ENCODE measurements around the gene ONECUT2.

ONECUT2 gene

GRCh38 chr18:57497372-57498294, 62.5 kb downstream of the ONECUT2 start:
- Histone ChIP-seq H3K9me2 (replicated peaks; ENCODE audit: insufficient read depth, low read length) (no peaks in the 10 kb centered on the region), H4K20me1 (ENCODE audit: low read depth, low read length) (no peaks in the 10 kb centered on the region), H3K4me2 (ENCODE audit: low read depth, low read length, poor library complexity, severe bottlenecking) (no peak overlapping the region), H3K4me3 (ENCODE audit: insufficient read depth, low read length, poor library complexity, severe bottlenecking) (no peak overlapping the region), H3K9ac (ENCODE audit: low read length) (no peak overlapping the region), H3K27ac (ENCODE audit: low read depth, low read length) (no peak overlapping the region), H3K9me3 (ENCODE audit: insufficient read depth, low read length) (no peaks in the 10 kb centered on the region), H2AFZ (ENCODE audit: low read depth, low read length, severe bottlenecking) (no peak overlapping the region), H3F3A (ENCODE audit: insufficient read depth) (no peaks in the 10 kb centered on the region), H3K27me3 (ENCODE audit: low read length) (no peaks in the 10 kb centered on the region), H3K79me2 (ENCODE audit: insufficient read depth, low read length) (no peaks in the 10 kb centered on the region), H3K36me3 (ENCODE audit: low read length) (no peaks in the 10 kb centered on the region)
- TF ChIP-seq EZH2phosphoT487 (conservative IDR thresholded peaks at IDR 0.05; ENCODE audit: low read length): no peak
- TF ChIP-seq CTCF (IDR thresholded peaks at IDR 0.05; ENCODE audit: insufficient read depth, low read length, poor library complexity, severe bottlenecking): no peak

- H3K9me2 ChIP-seq (replicated peaks; ENCODE audit: insufficient read depth, low read length): no peaks in the 10 kb centered on the region
- H3K36me3 ChIP-seq (ENCODE audit: low read length): no peaks in the 10 kb centered on the region
- no peak overlapping the region for H2AFZ ChIP-seq (ENCODE audit: low read depth, low read length, severe bottlenecking)
- no peaks in the 10 kb centered on the region for H3K9me3 ChIP-seq (ENCODE audit: insufficient read depth, low read length)
- no peaks in the 10 kb centered on the region for H3K27me3 ChIP-seq (ENCODE audit: low read length)
- TF ChIP-seq EZH2phosphoT487 (conservative IDR thresholded peaks at IDR 0.05; ENCODE audit: low read length) (no peak), CTCF (IDR thresholded peaks at IDR 0.05; ENCODE audit: insufficient read depth, low read length, poor library complexity, severe bottlenecking) (no peak)
- H3K4me2 ChIP-seq (ENCODE audit: low read depth, low read length, poor library complexity, severe bottlenecking): no peak overlapping the region
- no peaks in the 10 kb centered on the region for H3K79me2 ChIP-seq (ENCODE audit: insufficient read depth, low read length)
- H3K4me3 ChIP-seq (ENCODE audit: insufficient read depth, low read length, poor library complexity, severe bottlenecking): no peak overlapping the region
- no peaks in the 10 kb centered on the region for H4K20me1 ChIP-seq (ENCODE audit: low read depth, low read length)
- no peak overlapping the region for H3K9ac ChIP-seq (ENCODE audit: low read length)
- H3K27ac ChIP-seq (ENCODE audit: low read depth, low read length): no peak overlapping the region
- H3F3A ChIP-seq (ENCODE audit: insufficient read depth): no peaks in the 10 kb centered on the region
Measured at GRCh38 chr18:57498682-57499256, 63.6 kb downstream of the ONECUT2 start.

GRCh38 chr18:57502624-57503023, 67.5 kb downstream of the ONECUT2 start:
- Histone ChIP-seq H3K9me3 (ENCODE audit: insufficient read depth, low read length) (no peaks in the 10 kb centered on the region), H2AFZ (ENCODE audit: low read depth, low read length, severe bottlenecking) (no peak overlapping the region), H3K36me3 (ENCODE audit: low read length) (no peaks in the 10 kb centered on the region), H3K9ac (ENCODE audit: low read length) (no peak overlapping the region), H3K4me3 (ENCODE audit: insufficient read depth, low read length, poor library complexity, severe bottlenecking) (no peak overlapping the region), H3K4me2 (ENCODE audit: low read depth, low read length, poor library complexity, severe bottlenecking) (no peak overlapping the region), H3K79me2 (ENCODE audit: insufficient read depth, low read length) (no peaks in the 10 kb centered on the region), H3K27me3 (ENCODE audit: low read length) (0 out of 2 replicates have a peak, but pooled peaks cover 3% of the 10 kb centered on the region), H3F3A (ENCODE audit: insufficient read depth) (no peaks in the 10 kb centered on the region), H3K27ac (ENCODE audit: low read depth, low read length) (no peak overlapping the region), H3K9me2 (replicated peaks; ENCODE audit: insufficient read depth, low read length) (no peaks in the 10 kb centered on the region), H4K20me1 (ENCODE audit: low read depth, low read length) (no peaks in the 10 kb centered on the region)
- TF ChIP-seq EZH2phosphoT487 (conservative IDR thresholded peaks at IDR 0.05; ENCODE audit: low read length) (no peak), CTCF (IDR thresholded peaks at IDR 0.05; ENCODE audit: insufficient read depth, low read length, poor library complexity, severe bottlenecking) (no peak)

All from SU-DHL-6 (cell line).